ENCODE data around the gene RAB6A. TPM values are rescaled to one million over a fixed set of nuclear protein-coding genes. Genes with fewer than 3 reads are reported as not detected.

RAB6A gene
- total RNA-seq, 2 experiments from 2014 or later, result 36.7 to 41.2 TPM

GRCh38 chr11:73661035-73661628, 99.7 kb downstream of the RAB6A start:
- H3K36me3 Mint-ChIP-seq (ENCODE audit: low read depth), result no peaks in the 10 kb centered on the region
- no peak overlapping the region for H3K27ac Mint-ChIP-seq
- H3K4me3 Mint-ChIP-seq, result peak overlapping the region; percentile 45
- peak; percentile 93 for DNase-seq
- CTCF ChIA-PET, result interaction anchor here (0.6 to 7.5 kb wide), 38 partner anchors 10 to 354 kb away, joined by 3 to 220 read pairs (median 5); partner anchors contain the start of genes ARHGEF17 and PLEKHB1
- no peaks in the 10 kb centered on the region for H3K27me3 Mint-ChIP-seq (ENCODE audit: low read depth)
- no peaks in the 10 kb centered on the region for H3K9me3 Mint-ChIP-seq
- intact Hi-C loops (cut with micrococcal nuclease), result loop anchor here (1.0 to 2.0 kb wide), 5 partner anchors 36 to 354 kb away; partner anchors contain the start of gene RELT
- H3K4me1 Mint-ChIP-seq (ENCODE audit: low read depth), result peaks cover 6% of the 10 kb centered on the region

DNA sequence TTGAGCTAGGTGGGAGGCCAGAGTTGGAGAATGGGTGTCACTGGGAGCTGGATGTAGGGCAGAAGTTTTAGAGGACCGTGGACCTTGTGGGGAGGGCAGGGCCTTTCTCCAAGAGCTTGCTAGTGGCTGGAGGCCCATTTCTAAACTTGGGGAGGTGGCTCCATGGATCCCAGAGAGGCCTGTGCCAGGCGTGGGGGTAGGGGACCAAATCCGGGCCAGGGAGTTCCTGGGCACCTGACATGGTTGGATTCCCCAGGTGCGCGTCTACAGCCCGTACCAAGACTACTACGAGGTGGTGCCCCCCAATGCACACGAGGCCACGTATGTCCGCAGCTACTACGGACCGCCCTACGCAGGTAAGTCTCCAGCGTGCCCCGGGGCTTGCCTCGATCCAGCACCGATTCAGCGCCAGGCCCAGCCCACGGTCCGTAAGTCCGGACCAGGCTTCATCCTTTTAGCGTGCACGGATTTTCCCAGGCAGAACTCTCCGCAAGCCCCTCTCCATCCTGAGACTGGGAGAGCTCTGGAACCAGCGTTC, 100.3 kb downstream of the RAB6A start:
- peak overlapping the region; percentile 8 for H3K4me3 Mint-ChIP-seq
- no peak for DNase-seq
- intact Hi-C loops (cut with micrococcal nuclease), result loop anchor here (1.0 to 2.0 kb wide), 5 partner anchors 35 to 354 kb away; partner anchors contain the start of gene RELT
- no peak overlapping the region for H3K27ac Mint-ChIP-seq
- H3K27me3 Mint-ChIP-seq (ENCODE audit: low read depth), result no peaks in the 10 kb centered on the region
- no peaks in the 10 kb centered on the region for H3K9me3 Mint-ChIP-seq
- CTCF ChIA-PET, result interaction anchor here (0.6 to 7.5 kb wide), 32 partner anchors 9 to 353 kb away, joined by 3 to 220 read pairs (median 6); partner anchors contain the start of gene PLEKHB1
- no peaks in the 10 kb centered on the region for H3K36me3 Mint-ChIP-seq (ENCODE audit: low read depth)
- H3K4me1 Mint-ChIP-seq (ENCODE audit: low read depth), result peaks cover 6% of the 10 kb centered on the region

GRCh38 chr11:73659961-73660360, 100.9 kb downstream of the RAB6A start:
- Mint-ChIP-seq H3K36me3 (ENCODE audit: low read depth) (no peaks in the 10 kb centered on the region), H3K27ac (no peak overlapping the region), H3K9me3 (no peaks in the 10 kb centered on the region), H3K4me1 (ENCODE audit: low read depth) (peaks cover 6% of the 10 kb centered on the region), H3K4me3 (no peak overlapping the region), H3K27me3 (ENCODE audit: low read depth) (no peaks in the 10 kb centered on the region)
- CTCF ChIA-PET, result interaction anchor here (0.6 to 7.5 kb wide), 21 partner anchors 9 to 353 kb away, joined by 3 to 220 read pairs (median 6); partner anchors contain the start of gene PLEKHB1
- no peak for DNase-seq
- intact Hi-C loops (cut with micrococcal nuclease), result loop anchor here (2.0 kb wide), 1 partner anchor 353 kb away; no protein-coding TSS in a partner anchor

DNA sequence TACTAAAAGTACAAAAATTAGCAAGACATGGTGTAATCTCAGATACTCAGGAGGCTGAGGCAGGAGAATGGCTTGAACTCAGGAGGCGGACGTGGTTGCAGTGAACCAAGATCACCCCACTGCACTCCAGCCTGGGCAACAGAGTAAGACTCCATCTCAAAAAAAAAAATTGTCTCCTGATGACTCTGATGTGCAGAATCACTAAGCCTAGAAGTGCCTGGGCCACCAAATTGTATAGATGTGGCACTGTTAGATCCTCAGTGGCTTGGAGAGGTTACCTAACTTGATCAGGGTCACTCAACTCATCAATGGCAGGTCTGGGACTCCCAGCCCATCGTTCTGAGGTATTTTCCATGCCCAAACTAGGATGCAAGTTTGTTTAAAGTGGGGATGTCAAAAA, 103.9 kb downstream of the RAB6A start:
- no peaks in the 10 kb centered on the region for H3K36me3 Mint-ChIP-seq (ENCODE audit: low read depth)
- CTCF ChIA-PET, result interaction anchor here (0.6 to 7.5 kb wide), 2 partner anchors 8 to 30 kb away, joined by 3 to 220 read pairs; no protein-coding TSS in a partner anchor
- no peak for DNase-seq
- no peak overlapping the region for H3K27ac Mint-ChIP-seq
- H3K4me3 Mint-ChIP-seq, result no peak overlapping the region
- intact Hi-C loops (cut with micrococcal nuclease), result no loop called here
- H3K4me1 Mint-ChIP-seq (ENCODE audit: low read depth), result no peaks in the 10 kb centered on the region
- no peaks in the 10 kb centered on the region for H3K9me3 Mint-ChIP-seq
- no peaks in the 10 kb centered on the region for H3K27me3 Mint-ChIP-seq (ENCODE audit: low read depth)

DNA sequence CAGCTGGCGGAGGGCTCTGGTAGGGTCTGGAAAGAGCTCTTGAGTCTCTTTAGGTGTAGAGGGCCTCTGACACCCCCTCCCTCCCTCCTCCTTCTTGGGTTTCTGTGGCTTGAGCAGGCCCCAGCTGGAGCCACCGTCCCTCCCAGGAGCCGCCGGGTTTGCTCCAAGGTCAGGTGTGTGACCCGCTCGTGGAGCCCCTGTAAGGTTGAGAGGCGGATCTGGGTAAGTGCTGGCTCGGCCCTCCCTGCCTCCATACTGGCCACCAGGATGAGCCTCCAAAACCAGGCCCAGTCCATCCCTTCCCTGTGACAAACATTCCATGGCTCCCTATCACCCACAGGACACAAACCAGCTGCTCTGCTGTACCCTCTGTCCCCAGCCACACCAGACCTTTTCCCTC, 105.2 kb downstream of the RAB6A start:
- Mint-ChIP-seq H3K36me3 (ENCODE audit: low read depth) (no peaks in the 10 kb centered on the region), H3K27me3 (ENCODE audit: low read depth) (no peaks in the 10 kb centered on the region), H3K4me1 (ENCODE audit: low read depth) (no peaks in the 10 kb centered on the region), H3K4me3 (no peak overlapping the region), H3K9me3 (no peaks in the 10 kb centered on the region), H3K27ac (no peak overlapping the region)
- DNase-seq, result no peak
- CTCF ChIA-PET, result no interaction called here
- intact Hi-C loops (cut with micrococcal nuclease), result no loop called here

GRCh38 chr11:73654482-73655021, 106.3 kb downstream of the RAB6A start:
- H3K4me1 Mint-ChIP-seq (ENCODE audit: low read depth), result no peaks in the 10 kb centered on the region
- DNase-seq, result no peak
- CTCF ChIA-PET, result interaction anchor here (1.4 kb wide), 1 partner anchor 29 kb away, joined by 4 read pairs; no protein-coding TSS in a partner anchor
- no peaks in the 10 kb centered on the region for H3K27me3 Mint-ChIP-seq (ENCODE audit: low read depth)
- no peaks in the 10 kb centered on the region for H3K9me3 Mint-ChIP-seq
- H3K4me3 Mint-ChIP-seq, result no peak overlapping the region
- intact Hi-C loops (cut with micrococcal nuclease), result no loop called here
- H3K36me3 Mint-ChIP-seq (ENCODE audit: low read depth), result no peaks in the 10 kb centered on the region
- H3K27ac Mint-ChIP-seq, result no peak overlapping the region

DNA sequence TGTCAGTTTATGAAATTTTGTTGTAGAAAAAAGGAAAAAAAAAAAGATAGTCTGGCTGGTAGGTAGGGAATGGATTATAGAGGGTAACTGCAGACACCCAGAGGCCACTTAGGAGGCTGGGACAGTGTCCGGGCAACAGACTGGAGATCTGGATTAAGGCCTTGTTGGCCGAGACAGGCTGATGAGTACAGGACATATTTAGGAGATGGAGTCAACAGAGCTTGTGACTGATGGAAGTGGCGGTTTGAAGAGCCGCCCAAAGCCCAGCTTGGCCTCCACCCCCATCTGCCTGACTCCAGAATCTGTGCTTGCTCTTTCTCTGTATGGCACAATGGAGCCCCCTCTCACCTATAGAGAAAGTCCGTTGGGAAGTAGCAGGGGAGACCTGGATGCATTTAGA, 106.9 kb downstream of the RAB6A start:
- Mint-ChIP-seq H3K27ac (no peak overlapping the region), H3K9me3 (no peaks in the 10 kb centered on the region), H3K27me3 (ENCODE audit: low read depth) (no peaks in the 10 kb centered on the region), H3K36me3 (ENCODE audit: low read depth) (no peaks in the 10 kb centered on the region), H3K4me3 (no peak overlapping the region), H3K4me1 (ENCODE audit: low read depth) (no peaks in the 10 kb centered on the region)
- intact Hi-C loops (cut with micrococcal nuclease), result no loop called here
- DNase-seq, result no peak
- CTCF ChIA-PET, result interaction anchor here (1.4 kb wide), 1 partner anchor 28 kb away, joined by 4 read pairs; no protein-coding TSS in a partner anchor

- intact Hi-C loops (cut with micrococcal nuclease), result no loop called here
- Mint-ChIP-seq H3K9me3 (no peaks in the 10 kb centered on the region), H3K36me3 (ENCODE audit: low read depth) (no peaks in the 10 kb centered on the region), H3K4me3 (no peak overlapping the region), H3K4me1 (ENCODE audit: low read depth) (peaks cover 5% of the 10 kb centered on the region), H3K27me3 (ENCODE audit: low read depth) (no peaks in the 10 kb centered on the region), H3K27ac (no peak overlapping the region)
- DNase-seq, result no peak
- CTCF ChIA-PET, result interaction anchor here (1.8 kb wide), 1 partner anchor 27 kb away, joined by 7 read pairs; no protein-coding TSS in a partner anchor
Observed at GRCh38 chr11:73652856-73653559, 107.9 kb downstream of the RAB6A start.

- Mint-ChIP-seq H3K4me1 (ENCODE audit: low read depth) (peaks cover 12% of the 10 kb centered on the region), H3K27me3 (ENCODE audit: low read depth) (no peaks in the 10 kb centered on the region), H3K9me3 (no peaks in the 10 kb centered on the region), H3K36me3 (ENCODE audit: low read depth) (no peaks in the 10 kb centered on the region), H3K27ac (no peak overlapping the region), H3K4me3 (no peak overlapping the region)
- intact Hi-C loops (cut with micrococcal nuclease), result no loop called here
- CTCF ChIA-PET, result interaction anchor here (1.5 to 1.8 kb wide), 2 partner anchors 9 to 26 kb away, joined by 7 to 8 read pairs; no protein-coding TSS in a partner anchor
- DNase-seq, result no peak
Observed at GRCh38 chr11:73652046-73652730, 108.7 kb downstream of the RAB6A start.

- Mint-ChIP-seq H3K27me3 (ENCODE audit: low read depth) (no peaks in the 10 kb centered on the region), H3K27ac (no peak overlapping the region), H3K4me3 (no peak overlapping the region), H3K36me3 (ENCODE audit: low read depth) (no peaks in the 10 kb centered on the region), H3K9me3 (no peaks in the 10 kb centered on the region), H3K4me1 (ENCODE audit: low read depth) (peaks cover 17% of the 10 kb centered on the region)
- CTCF ChIA-PET, result interaction anchor here (1.5 to 1.8 kb wide), 2 partner anchors 10 to 26 kb away, joined by 7 to 8 read pairs; no protein-coding TSS in a partner anchor
- DNase-seq, result no peak
- intact Hi-C loops (cut with micrococcal nuclease), result no loop called here
Observed at GRCh38 chr11:73651661-73652045, 109.2 kb downstream of the RAB6A start.

- Mint-ChIP-seq H3K27ac (no peak overlapping the region), H3K4me1 (ENCODE audit: low read depth) (peaks cover 18% of the 10 kb centered on the region), H3K9me3 (no peaks in the 10 kb centered on the region), H3K36me3 (ENCODE audit: low read depth) (no peaks in the 10 kb centered on the region), H3K27me3 (ENCODE audit: low read depth) (no peaks in the 10 kb centered on the region), H3K4me3 (no peak overlapping the region)
- CTCF ChIA-PET, result interaction anchor here (0.7 to 1.5 kb wide), 2 partner anchors 10 to 46 kb away, joined by 3 to 8 read pairs; no protein-coding TSS in a partner anchor
- intact Hi-C loops (cut with micrococcal nuclease), result no loop called here
- DNase-seq, result no peak
Observed at GRCh38 chr11:73651252-73651651, 109.6 kb downstream of the RAB6A start.

All from activated naive CD4-positive, alpha-beta T cell treated with anti-CD3 and anti-CD28 coated beads for 36 hours (primary cell).